Chondrocyte (in vitro differentiated cells): Measurements from ENCODE around the gene BRF1. TPM values are rescaled to one million over a fixed set of nuclear protein-coding genes. Genes with fewer than 3 reads are reported as not detected.

Experiments
- DNase-seq: peaks from one replicate; pipeline ENCODE4 v3.0.0; 2021; ENCODE audit warnings: mixed read lengths, low spot score
- H3K27ac Mint-ChIP-seq: one replicate; pipeline ENCODE4 v1.8.0; 2021; ENCODE audit warnings: mild to moderate bottlenecking, moderate library complexity, mixed read lengths; ENCODE audit not compliant: unreplicated experiment
- H3K27me3 Mint-ChIP-seq: 2 replicates; pipeline ENCODE4 v1.8.0; 2021; ENCODE audit warnings: low read depth, mixed read lengths
- H3K36me3 Mint-ChIP-seq: 2 replicates; pipeline ENCODE4 v1.8.0; 2021; ENCODE audit warnings: low read depth, mixed read lengths
- H3K4me1 Mint-ChIP-seq: 2 replicates; pipeline ENCODE4 v1.8.0; 2021; ENCODE audit warnings: low read depth, mild to moderate bottlenecking, mixed read lengths
- H3K4me3 Mint-ChIP-seq: one replicate; pipeline ENCODE4 v1.8.0; 2021; ENCODE audit warnings: mild to moderate bottlenecking, moderate library complexity, mixed read lengths; ENCODE audit not compliant: unreplicated experiment
- H3K9me3 Mint-ChIP-seq: 2 replicates; pipeline ENCODE4 v1.8.0; 2021; ENCODE audit warnings: low read depth, mixed read lengths
- total RNA-seq: library from RNA; stranded (reverse); gene quantifications from 3 replicates; pipeline ENCODE4 v1.2.1, GENCODE V29; 2021
- TF ChIP-seq, protein P1 (sequence below): fragments of 200-600 bp; sonication (generic); IDR thresholded peaks from 2 replicates; pipeline ENCODE4 v1.5.0; 2021; ENCODE audit warnings: antibody characterized with exemption, mild to moderate bottlenecking, moderate library complexity

The BRF1 gene
- total RNA-seq, 1 donor from 2014 or later, result 26.1 TPM

DNA sequence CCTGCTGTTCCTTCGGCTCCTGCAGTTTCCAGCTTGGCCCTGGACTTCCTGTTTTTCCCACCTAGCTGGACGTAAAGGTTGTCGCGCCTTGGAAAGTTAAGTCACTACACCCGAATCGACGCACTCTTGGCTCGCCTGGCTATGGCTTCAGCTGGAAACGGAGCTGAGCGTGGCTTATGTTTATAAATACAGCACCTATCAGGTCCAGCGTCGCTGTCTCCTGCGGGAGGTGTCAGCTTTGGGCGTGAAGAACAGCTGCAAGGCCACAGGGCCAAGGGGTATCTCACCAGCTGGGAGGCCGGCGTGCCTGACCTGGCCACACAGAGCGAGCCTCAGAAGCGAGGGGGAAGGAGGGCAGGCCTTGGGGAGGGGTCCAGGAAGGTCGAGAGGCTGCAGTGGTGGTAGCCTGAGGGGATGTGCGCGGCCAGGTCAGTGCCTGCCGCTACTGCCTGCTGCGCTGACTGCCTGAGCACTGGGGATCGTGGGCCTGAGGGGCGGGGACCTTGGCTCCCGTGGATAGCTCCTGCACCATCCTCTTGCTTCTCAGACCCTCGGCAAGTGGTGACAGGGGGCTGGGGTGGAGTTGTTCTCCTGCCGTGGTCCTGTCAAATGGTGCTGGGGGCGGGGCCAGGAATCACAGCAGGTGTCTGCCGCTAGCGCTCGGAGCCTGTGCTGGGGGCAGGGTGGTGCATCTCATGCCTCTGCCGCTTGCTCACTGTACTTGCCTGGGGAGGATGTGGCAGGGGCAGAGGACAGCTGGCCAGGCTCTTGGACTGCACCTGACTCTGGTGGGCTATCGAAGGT is 26.3 kb upstream of the BRF1 start:
- Mint-ChIP-seq H3K9me3 (no peaks in the 10 kb centered on the region), H3K36me3 (peaks cover 8% of the 10 kb centered on the region), H3K4me1 (peaks cover 53% of the 10 kb centered on the region), H3K4me3 (no peak overlapping the region), H3K27ac (no peak overlapping the region), H3K27me3 (no peaks in the 10 kb centered on the region)
- TF ChIP-seq, protein P1, sequence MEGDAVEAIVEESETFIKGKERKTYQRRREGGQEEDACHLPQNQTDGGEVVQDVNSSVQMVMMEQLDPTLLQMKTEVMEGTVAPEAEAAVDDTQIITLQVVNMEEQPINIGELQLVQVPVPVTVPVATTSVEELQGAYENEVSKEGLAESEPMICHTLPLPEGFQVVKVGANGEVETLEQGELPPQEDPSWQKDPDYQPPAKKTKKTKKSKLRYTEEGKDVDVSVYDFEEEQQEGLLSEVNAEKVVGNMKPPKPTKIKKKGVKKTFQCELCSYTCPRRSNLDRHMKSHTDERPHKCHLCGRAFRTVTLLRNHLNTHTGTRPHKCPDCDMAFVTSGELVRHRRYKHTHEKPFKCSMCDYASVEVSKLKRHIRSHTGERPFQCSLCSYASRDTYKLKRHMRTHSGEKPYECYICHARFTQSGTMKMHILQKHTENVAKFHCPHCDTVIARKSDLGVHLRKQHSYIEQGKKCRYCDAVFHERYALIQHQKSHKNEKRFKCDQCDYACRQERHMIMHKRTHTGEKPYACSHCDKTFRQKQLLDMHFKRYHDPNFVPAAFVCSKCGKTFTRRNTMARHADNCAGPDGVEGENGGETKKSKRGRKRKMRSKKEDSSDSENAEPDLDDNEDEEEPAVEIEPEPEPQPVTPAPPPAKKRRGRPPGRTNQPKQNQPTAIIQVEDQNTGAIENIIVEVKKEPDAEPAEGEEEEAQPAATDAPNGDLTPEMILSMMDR, result no peak
- no peak for DNase-seq

DNA sequence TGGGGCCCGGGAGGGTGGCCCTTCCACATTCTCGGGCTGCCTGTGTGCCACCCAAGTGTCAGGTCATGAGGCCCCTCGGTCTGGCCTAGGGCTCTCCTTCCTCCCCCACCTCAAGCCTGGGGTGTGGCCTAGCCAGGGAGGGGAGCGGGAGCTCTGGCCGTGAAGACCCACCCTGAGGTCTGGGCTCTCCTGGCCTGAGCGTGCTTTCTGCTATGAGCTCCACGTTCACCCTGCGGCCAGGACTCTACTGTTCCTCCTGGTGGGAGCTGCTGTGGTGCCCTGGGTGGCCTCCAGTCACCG is 25.7 kb upstream of the BRF1 start:
- Mint-ChIP-seq H3K27me3 (no peaks in the 10 kb centered on the region), H3K9me3 (no peaks in the 10 kb centered on the region), H3K27ac (no peak overlapping the region), H3K4me1 (peaks cover 49% of the 10 kb centered on the region), H3K36me3 (peaks cover 4% of the 10 kb centered on the region), H3K4me3 (no peak overlapping the region)
- DNase-seq, result no peak
- TF ChIP-seq, protein P1, result no peak

- DNase-seq, result no peak
- Mint-ChIP-seq H3K4me1 (peaks cover 44% of the 10 kb centered on the region), H3K27me3 (no peaks in the 10 kb centered on the region), H3K4me3 (no peak overlapping the region), H3K9me3 (no peaks in the 10 kb centered on the region), H3K27ac (no peak overlapping the region), H3K36me3 (peaks cover 4% of the 10 kb centered on the region)
- TF ChIP-seq, protein P1, result no peak
Measured at GRCh38 chr14:105325716-105326567, 25.1 kb upstream of the BRF1 start.

DNA sequence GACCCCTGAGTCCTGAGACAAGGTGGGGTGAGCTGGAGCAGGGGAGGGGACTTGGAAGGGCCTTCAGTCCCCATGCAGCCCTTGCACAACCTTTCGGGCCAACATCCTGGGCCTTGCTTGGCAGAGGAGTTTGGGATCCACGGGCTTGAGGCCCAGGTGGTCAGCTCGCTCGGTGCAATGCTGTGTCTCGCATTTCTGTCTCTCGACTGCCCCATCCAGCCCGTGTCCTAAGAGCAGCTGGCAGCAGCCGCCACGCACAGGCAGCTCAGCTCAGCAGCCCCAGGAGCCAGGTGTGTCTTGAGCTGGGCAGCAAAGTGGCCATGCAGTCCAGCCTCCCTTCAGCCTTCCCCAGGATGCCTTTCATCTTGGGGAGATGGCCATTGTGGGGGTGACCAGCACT is 24.5 kb upstream of the BRF1 start:
- Mint-ChIP-seq H3K27me3 (no peaks in the 10 kb centered on the region), H3K4me1 (peaks cover 37% of the 10 kb centered on the region), H3K27ac (no peak overlapping the region), H3K36me3 (peaks cover 4% of the 10 kb centered on the region), H3K4me3 (no peak overlapping the region), H3K9me3 (no peaks in the 10 kb centered on the region)
- no peak for DNase-seq
- TF ChIP-seq, protein P1, result no peak

GRCh38 chr14:105324871-105325270 is 24.1 kb upstream of the BRF1 start:
- Mint-ChIP-seq H3K4me1 (peaks cover 35% of the 10 kb centered on the region), H3K27ac (no peak overlapping the region), H3K9me3 (no peaks in the 10 kb centered on the region), H3K27me3 (no peaks in the 10 kb centered on the region), H3K4me3 (no peak overlapping the region), H3K36me3 (peaks cover 4% of the 10 kb centered on the region)
- TF ChIP-seq, protein P1, result no peak
- no peak for DNase-seq
